Measurements from ENCODE around the gene BZW2. TPM values are rescaled to one million over a fixed set of nuclear protein-coding genes. Genes with fewer than 3 reads are reported as not detected.
A peak's percentile ranks its signal among the peaks of the same experiment; 100 is the strongest.

The BZW2 gene
- total RNA-seq, 1 donor from 2014 or later = 84.9 TPM

- Histone ChIP-seq H3K4me1 (ENCODE audit: insufficient read depth, low read length) (peaks cover 30% of the 10 kb centered on the region), H3K79me2 (ENCODE audit: insufficient read depth, low read length) (no peaks in the 10 kb centered on the region), H3K27ac (ENCODE audit: low read depth, low read length) (peak overlapping the region; percentile 75), H3K4me3 (ENCODE audit: insufficient read depth, low read depth, low read length) (no peak overlapping the region), H4K20me1 (ENCODE audit: insufficient read depth, low read length) (no peaks in the 10 kb centered on the region), H3K36me3 (ENCODE audit: insufficient read depth, low read length) (no peaks in the 10 kb centered on the region), H3K9me3 (ENCODE audit: insufficient read depth, low read depth, low read length) (no peaks in the 10 kb centered on the region), H3K9ac (ENCODE audit: low read length) (peak overlapping the region; percentile 14), H2AFZ (ENCODE audit: low read depth, low read length) (peak overlapping the region; percentile 26), H3K4me2 (ENCODE audit: low read length) (peak overlapping the region; percentile 24), H3K27me3 (ENCODE audit: insufficient read depth, low read length) (no peaks in the 10 kb centered on the region)
- Mint-ChIP-seq H3K27ac (ENCODE audit: unreplicated experiment) (peak overlapping the region; percentile 18), H3K9me3 (ENCODE audit: unreplicated experiment) (no peaks in the 10 kb centered on the region), H3K4me3 (ENCODE audit: unreplicated experiment) (no peak overlapping the region), H3K27me3 (ENCODE audit: low read depth, unreplicated experiment) (no peaks in the 10 kb centered on the region), H3K36me3 (ENCODE audit: low read depth, unreplicated experiment) (no peaks in the 10 kb centered on the region), H3K4me1 (ENCODE audit: low read depth, unreplicated experiment) (peaks cover 33% of the 10 kb centered on the region)
- FAIRE-seq = no peak
- TF ChIP-seq EZH2 (IDR thresholded peaks at IDR 0.05; ENCODE audit: insufficient read depth, low read length) (no peak), CTCF (IDR thresholded peaks at IDR 0.05; ENCODE audit: insufficient read depth, low read depth, low read length) (no peak)
- peak; percentile 81 for DNase-seq (ENCODE audit: low read depth)
Observed at GRCh38 chr7:16712916-16713315, 66.9 kb downstream of the BZW2 start.

GRCh38 chr7:16715928-16716327 is 69.9 kb downstream of the BZW2 start:
- no peak for DNase-seq (ENCODE audit: low read depth)

More at GRCh38 chr7:16715928-16716327, 69.9 kb downstream of the BZW2 start:
- no peaks in the 10 kb centered on the region for H3K27me3 ChIP-seq (ENCODE audit: insufficient read depth, low read length)
- H3K36me3 Mint-ChIP-seq (ENCODE audit: low read depth, unreplicated experiment) = no peaks in the 10 kb centered on the region
- no peaks in the 10 kb centered on the region for H3K9me3 ChIP-seq (ENCODE audit: insufficient read depth, low read depth, low read length)
- H3K27ac ChIP-seq (ENCODE audit: low read depth, low read length) = no peak overlapping the region
- no peak overlapping the region for H3K27ac Mint-ChIP-seq (ENCODE audit: unreplicated experiment)
- TF ChIP-seq CTCF (IDR thresholded peaks at IDR 0.05; ENCODE audit: insufficient read depth, low read depth, low read length) = no peak
- no peak for TF ChIP-seq EZH2 (IDR thresholded peaks at IDR 0.05; ENCODE audit: insufficient read depth, low read length)
- FAIRE-seq = no peak
- H3K9me3 Mint-ChIP-seq (ENCODE audit: unreplicated experiment) = no peaks in the 10 kb centered on the region
- no peak overlapping the region for H2AFZ ChIP-seq (ENCODE audit: low read depth, low read length)
- peaks cover 15% of the 10 kb centered on the region for H3K4me1 ChIP-seq (ENCODE audit: insufficient read depth, low read length)
- H3K9ac ChIP-seq (ENCODE audit: low read length) = no peak overlapping the region
- no peak overlapping the region for H3K4me3 ChIP-seq (ENCODE audit: insufficient read depth, low read depth, low read length)
- H4K20me1 ChIP-seq (ENCODE audit: insufficient read depth, low read length) = no peaks in the 10 kb centered on the region
- no peak overlapping the region for H3K4me2 ChIP-seq (ENCODE audit: low read length)
- no peaks in the 10 kb centered on the region for H3K79me2 ChIP-seq (ENCODE audit: insufficient read depth, low read length)
- no peak overlapping the region for H3K4me3 Mint-ChIP-seq (ENCODE audit: unreplicated experiment)
- H3K4me1 Mint-ChIP-seq (ENCODE audit: low read depth, unreplicated experiment) = peaks cover 21% of the 10 kb centered on the region
- no peaks in the 10 kb centered on the region for H3K36me3 ChIP-seq (ENCODE audit: insufficient read depth, low read length)
- H3K27me3 Mint-ChIP-seq (ENCODE audit: low read depth, unreplicated experiment) = no peaks in the 10 kb centered on the region
